HG03457 (cell line): ENCODE data around the gene FADS3.

Experiments used
- ATAC-seq: cut with Tn5 transposase; IDR thresholded peaks from one replicate; pipeline ENCODE4 v1.9.1; 2021; ENCODE audit warnings: moderate number of reproducible peaks; ENCODE audit not compliant: unreplicated experiment

Gene FADS3

DNA sequence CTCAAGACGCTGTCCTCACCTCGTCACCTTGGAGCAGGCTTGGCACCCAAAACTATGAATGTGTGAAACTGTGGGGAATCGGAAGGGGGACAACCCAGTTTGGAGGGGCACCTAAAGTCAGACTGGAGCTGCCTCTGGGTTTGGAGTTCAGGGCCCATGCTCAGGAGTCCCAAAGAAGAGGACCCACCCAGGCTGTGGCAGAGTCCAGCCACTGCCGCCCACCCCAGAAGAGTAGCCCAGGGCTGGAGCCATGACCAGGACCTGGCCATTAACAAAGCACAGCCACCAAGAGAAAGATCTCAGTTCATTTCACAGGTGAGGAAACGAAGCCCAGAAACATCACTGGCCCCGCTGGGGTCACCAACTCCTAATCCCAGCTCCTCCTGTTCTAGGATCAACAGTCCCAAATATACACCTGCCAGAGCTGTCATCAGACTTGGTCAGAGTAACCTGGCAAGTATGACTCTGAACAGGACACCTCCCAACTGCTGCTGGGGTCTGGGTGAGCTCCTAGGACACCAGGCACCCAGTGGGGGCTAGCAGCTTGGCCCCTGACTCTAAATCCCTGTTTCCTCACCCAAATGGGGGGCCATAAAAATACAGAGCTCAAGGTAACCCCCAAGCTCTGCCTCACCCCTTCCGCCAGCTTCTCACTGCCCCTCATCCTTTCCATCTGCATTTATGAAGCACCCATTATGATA, 23.3 kb upstream of the FADS3 start:
- no peak for ATAC-seq

DNA sequence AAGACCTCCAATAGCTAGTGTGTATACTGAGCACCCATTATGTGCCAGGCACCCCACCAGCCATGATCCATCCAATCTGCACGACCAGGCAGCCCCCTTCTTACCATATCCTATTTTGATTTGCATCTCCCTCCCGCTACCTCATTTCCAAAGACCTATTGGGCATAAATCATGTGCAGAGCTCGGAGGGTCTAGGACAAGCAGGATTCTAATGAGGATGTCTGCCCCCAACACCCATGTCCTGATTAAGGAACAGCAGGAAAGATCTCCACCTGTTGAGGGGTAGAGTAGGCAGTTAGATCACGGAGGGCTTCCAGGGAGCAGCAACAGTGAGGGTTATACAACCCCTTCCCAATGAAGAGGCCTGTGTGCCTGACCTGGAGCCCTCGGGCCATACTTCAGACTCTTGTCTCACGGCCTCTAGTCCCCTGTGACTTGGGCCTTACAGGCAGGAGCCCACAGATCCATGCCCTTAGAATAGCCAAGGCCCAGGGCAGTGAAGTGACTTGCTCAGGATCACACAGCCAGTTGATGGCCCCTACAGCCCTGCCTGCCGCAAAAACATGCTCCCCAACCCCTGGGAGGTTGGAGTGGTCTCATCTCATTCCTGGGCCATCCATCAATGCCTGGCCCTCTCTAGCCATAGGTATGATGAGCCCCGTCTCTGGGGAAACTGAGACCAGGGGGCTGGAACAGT, 22.5 kb upstream of the FADS3 start:
- no peak for ATAC-seq

DNA sequence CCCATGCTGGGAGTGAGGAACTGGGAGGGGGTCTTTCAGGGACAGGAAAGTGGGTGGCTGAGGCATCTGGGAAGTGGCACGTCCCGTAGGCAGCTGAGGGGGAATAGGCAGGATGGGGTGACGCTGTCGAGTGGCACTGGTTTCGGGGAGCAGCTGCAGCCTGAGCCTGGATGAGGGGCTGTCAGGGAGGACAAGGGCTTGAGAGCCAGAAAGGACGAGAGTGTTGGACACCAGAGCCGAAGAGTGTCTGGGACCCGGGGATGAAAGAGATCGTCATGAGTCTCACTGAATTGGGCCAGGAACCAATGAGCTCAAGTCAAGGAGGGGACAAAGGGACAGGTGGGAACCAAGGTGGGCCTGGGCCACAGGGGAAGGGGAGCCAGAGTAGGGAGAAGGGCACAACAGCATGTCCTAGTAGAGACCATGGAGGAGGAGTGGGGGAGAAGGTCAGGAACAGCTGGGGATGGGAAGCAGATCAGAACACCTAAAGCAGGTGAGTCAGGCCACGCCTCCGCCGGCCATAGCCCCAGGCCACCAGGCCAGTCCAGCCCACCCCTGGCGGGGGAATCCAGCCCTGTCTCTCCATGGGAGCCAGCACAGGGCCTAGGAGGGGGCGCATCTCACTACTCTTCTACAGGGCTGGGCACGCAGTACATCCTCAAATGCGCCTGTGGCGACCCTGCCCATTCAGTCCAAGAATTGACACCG, 21.8 kb upstream of the FADS3 start:
- ATAC-seq: no peak

DNA sequence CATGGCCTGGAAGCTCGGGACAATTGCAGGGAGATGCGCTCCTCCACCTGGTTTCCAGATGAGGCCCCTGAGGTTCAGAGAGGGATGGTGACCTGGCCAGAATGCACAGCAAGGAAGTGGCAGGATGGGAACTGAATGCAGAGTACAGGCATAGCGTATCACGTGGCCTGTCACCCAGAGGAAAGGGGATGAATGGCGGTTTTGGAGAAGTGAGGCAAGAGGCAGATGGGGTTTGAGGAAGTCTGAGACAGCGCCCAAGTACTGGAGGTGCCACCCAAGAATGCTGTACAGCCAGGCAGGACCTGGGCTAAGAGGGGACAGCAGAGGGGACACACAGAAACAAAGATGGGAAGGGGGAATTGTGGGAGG, 21.2 kb upstream of the FADS3 start:
- no peak for ATAC-seq

DNA sequence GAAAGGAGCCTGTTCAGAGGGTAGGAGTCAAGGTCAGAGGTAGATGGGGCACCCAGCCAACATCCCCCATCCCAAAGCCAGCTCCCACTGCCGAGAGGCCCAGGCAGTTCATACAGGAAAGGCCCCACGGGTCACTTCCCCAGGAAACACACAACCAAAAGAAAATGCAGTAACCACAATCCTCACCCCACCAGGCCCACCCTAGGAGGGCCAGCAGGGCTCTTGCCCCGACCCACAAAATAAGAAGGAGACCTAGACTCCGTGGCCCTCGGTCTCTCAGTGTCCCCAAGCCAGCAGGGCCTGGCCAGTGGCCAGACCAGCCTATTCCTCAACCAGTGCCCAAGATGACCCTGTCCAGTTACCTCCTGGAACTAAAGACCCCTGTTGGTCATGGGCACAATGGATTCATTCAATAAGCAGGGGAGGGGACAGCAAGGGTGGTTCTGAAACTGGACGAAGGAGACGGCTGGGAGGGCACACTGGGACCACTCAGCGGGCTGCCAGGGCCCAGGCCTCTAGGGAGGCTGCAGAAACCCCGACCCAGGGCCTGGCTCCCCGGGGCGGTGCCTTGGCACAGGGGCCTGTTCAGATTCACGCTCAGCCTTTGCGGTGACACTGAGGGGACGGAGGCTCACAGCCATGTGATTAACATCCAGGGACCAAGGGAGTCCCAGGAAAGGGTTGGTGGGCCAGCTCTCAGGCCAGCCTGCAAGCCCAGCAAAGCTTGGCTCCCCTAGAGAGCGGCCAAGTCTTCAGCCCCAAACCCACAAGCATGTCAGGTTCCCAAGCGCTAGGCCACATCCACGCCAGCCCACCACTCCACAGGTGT, 20.6 kb upstream of the FADS3 start:
- no peak for ATAC-seq

DNA sequence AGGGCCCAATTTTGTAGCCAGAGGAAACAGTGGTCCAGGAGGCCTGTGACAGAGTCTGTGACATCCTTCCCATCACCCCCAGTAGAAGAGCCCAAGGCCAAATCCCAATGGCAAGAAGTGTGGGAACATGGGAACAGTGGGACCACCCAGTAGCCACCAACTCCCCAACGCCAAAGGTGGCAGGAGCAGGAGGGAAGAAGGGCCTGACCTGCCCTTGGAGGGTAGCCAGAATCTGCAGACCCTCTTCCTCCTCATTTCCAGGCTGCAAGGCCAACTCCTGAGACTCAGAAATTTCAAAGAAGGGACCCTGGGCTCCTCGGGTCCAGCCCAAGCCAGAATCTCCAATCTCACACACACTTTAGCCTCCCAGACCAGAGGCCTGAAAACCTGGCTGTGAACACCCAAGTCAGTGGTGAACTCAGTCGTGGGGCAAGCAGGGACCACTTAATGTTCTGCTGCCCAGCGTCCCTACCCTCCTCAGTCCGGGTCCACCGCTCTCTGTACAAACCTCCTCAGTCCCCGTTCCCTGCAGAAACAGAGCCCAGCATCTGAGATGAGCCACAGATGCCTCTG, 19.9 kb upstream of the FADS3 start:
- no peak for ATAC-seq

DNA sequence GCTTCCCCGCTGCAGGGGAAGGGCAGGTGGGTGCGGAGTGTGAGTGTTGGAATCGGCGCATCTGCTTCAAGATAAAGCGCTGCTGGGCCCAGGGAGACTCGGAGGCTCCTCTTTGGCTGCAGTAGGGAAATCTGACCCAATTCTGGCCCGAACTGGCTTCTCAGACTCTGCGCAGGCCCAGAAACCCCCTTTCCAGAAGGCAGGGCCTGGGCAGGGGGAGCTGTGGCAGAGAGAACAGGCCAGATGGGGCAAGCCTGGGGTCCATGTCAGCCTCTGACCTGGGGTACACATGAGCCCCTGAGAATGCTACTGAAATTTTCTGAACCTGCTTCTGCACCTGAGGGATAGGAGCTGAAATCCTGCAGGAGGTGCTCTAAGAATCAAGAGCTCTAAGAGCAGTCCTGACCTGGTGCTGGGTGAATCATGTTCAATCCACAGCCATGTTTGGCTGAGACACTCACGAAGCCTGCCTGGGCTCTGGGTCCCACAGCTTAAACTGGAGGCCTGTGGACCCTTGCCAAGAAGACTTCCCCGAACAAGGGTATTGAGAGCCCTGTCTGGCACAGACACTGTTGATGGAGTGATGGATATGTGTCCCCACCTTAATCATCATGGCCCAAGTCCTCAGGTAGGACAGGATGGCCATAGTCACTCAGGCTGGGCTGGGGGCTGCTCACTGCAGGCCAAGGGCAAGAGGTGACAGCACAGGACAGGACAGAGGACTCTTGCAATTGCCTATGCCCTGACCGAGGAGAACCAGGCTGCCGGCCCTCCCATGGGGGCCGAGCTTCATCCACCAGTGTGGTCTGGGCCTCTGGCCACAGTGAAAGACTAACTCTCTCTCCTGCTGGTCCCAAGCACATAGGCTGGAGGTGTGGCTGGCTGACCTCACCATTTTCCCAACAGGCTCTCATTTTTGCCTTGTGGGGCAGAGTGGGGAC, 19.1 kb upstream of the FADS3 start:
- no peak for ATAC-seq

DNA sequence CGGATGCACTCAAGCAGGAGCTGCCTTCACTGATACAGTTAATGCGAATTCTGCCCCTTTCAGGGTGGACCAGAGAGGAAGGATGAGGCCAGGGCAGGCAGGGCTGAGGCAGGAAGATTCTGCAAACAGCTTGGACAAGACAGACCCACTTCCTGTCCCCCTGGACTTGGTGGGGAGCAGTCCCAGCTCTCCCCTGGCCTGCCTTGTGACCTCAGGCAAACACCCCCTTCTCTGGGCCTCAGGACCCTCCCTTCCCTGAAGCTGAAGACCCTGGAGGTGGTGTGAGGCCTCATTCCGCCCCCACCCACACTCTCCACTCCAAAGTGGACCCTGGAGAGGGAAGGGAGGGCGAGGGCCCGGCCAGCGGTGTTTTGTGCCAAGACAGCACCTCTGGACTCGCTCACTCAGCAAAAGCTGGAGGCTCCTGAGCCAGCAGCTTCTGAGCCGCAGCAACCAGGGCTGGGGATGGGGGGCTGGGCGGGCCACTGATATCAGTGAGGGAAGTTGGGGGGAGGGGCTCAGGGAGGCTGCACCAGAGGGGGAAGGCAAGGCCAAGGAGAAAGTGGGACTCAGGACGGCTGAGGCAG, 17.5 kb upstream of the FADS3 start:
- no peak for ATAC-seq

DNA sequence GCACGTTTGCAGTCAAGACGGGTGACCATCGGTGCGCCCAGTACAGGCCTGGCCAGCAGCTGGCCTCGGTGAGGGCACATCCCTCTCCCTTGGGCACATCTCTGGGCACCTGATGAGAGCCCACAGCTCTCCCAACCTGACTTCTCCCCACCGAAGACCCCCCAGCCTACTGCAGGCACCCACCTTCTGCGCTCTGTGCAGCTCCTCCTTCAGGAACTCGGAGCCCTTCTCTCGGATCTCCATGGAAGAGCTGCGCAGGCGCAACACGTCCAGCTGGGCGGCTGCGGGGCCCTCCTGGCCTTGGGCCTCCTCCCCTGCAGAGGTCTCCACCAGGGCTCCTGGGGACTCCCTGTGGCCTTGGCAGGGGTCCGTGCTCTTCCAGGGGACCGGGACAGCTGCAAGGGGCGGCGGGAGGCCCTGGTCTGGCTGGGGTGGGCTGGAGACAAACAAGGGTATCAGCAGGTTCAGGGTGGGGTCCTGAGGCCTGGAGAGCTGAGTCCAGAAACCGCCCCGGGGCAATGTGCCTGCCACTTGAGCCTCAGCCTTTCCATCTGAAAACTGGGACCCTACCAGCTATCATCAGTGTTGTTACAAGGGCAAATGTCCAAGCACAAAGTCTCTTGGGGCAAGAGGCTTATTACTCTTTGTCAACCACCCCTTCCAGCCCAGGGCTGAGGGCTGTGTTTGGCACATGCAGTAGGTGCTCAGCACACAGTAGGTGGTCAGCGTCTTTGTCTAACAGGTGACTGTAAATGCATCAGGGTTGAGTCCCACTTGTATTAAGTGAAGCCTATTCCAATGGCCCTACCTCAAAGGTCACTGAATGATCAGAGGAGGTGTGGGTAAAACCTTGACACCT, 16.8 kb upstream of the FADS3 start:
- ATAC-seq: no peak

DNA sequence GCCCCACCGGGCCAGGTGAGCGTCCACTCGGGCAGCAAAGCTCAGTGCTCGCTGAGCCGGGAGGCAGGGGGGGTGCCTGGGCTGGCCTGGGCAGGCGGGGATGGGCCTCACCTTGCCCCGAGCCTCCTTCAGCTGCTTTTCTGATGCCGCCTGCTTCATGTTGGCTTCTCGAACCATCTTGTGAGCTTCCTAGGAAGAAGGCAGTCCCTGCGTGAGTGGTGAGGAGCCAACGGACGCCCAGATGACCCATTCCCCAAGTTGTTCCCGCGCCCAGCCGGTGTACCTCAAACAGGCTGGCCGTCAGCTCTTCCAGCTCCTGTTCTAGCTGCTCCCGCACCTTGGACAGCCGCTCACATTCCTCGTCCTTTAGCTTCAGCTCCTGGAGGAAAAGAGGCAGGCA, 15.9 kb upstream of the FADS3 start:
- no peak for ATAC-seq

DNA sequence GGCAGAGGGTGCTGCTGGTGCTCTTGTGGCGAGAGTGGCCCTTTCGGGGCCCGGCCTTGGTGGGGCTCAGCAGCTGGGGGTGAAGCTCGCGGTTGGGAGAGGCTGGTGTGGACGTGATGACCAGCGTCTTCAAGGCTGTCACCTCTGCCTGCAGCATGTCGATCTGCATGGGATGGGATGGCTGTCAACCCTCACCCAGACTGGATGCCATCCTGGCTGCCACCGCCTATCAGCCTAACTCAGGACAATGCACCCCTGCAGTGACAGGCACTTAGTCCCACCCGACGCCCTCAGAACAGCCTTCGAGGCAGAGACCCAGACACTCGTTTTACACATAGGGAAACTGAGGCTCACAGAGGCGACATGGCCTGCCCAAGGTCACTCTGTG, 15.2 kb upstream of the FADS3 start:
- no peak for ATAC-seq

DNA sequence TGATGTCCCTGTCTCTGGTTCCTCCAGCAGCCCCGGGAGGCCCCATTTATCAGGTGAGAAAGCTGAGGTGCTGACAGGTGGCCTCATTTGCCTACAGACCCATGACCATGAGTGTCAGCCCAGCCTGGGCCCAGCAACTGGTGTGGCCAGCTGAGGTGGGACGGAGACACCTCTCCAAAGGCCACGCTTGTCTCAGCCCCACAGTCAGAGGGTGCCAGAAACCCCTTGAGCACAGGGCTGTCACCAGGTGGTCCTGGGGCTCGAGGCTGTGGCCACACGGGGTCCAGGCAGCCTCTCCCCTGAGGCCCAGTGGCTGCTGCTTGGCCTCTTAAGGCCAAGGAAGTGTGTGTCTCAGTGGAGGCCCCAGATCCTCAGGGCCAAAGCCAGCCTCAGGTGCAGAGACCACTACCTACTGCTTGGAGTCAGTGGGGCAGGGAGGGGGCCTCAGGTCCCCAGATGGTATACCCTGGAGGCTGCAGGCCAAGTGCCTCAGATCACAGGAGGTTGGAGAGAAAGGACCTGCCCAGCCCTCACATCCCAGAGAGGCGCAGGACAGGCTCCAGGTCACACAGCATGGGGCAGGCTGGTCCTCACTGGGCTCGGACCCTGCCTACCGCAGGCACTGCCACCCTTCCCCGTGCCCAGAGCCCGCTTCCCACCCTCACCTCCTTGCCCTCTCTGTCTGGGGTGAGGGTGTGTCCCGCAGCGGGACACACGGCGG, 14.6 kb upstream of the FADS3 start:
- ATAC-seq: no peak

DNA sequence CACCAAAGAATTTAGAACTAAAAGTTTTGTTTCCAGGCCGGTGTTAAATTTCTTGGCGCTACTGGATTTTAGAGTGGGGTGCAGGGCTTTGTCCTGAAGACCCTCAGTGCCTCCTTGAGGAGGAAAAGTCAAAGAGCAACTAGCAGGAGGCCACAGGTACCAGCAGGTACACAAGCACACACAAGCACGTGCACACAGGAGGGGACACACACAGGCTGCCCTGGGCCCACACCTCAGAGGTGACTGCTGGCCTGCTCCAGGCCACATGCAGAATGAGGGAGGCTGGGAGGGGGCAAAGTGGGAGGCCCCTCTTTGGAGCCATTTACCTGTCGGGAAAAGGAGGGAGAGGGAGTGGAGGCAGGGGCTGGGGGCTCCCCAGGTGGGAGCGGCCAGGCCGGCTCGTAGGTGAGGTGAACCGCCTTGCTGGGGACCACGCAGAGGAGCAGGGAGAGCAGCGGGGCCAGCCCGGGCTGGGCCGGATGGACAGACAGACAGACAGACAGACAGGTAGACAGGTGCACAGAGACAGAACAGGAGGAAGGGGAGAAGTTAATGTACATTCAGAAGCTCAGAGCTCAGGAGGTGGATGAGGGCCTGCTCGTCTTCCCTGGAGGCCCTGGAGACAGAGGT, 13.8 kb upstream of the FADS3 start:
- no peak for ATAC-seq

DNA sequence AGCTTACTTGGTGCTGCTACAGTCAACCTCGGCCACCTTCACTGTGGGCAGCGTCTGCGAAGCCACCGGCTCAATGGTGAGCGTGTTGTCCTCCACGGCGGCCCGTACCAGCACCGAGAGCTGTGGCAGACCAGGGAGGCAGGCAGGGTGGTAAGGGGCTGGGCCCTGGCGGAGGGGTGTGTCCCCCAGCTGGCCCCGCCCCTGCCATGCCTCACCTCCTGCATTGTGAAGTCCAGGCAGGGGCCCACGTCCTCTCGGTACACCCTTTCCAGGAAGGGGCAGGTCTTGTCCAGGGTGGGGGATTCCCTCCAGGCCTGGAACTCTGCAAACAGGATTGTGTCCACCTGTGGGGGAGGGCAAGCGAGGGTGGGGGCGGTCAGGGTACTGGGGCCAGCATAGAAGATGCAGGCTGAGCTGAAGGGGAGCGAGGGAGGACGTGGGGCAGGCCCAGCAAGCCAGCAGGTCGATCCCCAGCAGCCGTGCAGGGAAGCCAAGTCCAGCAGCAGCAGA, 13.2 kb upstream of the FADS3 start:
- no peak for ATAC-seq

DNA sequence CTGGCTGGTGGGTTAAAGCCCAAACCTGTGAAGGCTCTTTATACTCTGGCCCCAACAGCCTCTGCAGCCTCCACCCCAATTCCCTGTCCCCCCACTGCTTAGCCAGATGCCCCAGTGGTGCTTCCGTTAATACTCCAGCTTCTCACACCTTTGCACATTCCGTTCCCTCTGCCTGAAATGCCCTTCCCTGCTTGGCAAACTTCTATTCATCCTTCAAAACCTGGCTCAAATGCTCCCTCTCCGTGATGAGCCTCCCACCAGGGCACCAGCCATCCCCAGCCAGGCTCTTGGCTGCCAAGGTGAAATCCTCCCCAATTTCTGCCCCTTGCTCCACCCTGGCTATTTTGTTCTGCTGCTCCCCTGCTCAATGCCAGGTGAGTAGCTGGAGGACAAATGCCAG, 12.5 kb upstream of the FADS3 start:
- no peak for ATAC-seq

DNA sequence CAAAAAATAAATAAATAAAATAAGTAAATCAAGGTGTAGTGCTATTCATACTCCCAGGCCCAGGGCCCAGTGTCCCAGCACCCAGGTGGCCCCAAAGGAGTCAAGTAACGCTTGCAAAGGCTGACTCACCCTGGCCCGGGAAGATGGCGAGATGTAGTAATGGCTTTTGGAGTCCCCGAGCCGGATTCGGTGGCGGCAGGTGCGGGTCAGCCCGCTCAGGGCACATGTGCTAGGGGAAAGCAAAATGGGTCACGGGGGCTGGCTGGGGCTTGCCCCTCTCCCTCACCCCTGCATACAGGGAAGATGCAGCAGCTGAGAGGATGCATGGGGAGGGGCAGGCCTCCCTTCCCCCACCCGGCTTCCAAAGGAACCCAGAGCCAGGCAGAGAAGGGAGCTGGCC, 11.0 kb upstream of the FADS3 start:
- ATAC-seq: no peak

DNA sequence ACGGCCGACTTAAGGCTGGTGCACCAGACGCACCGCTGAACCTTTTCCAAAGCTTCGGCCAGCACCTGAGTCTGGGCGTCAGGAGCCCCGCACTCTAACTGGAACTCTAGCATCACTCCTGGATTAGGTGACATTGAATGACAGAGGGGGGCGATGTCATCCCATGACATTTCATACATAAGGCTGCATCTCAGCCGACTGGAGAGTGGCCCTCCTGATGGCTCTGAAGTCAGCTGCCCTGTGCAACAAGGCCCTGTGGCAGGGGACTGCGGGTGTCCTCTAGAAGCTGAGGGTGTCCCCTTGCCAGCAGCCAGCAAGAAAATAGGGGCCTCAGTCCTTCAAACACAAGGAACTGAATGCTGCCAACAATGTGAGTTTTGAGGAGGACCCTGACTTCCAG, 10.1 kb upstream of the FADS3 start:
- ATAC-seq: no peak
